GM12865 (cell line): ENCODE data around the gene TTL.
"Not testable (repeated sequence)": the region's sequence is repeated elsewhere in the genome, so short reads cannot be mapped to it uniquely, and the experiment has no call there.

ENCODE experiments used
- DNase-seq: peaks from one replicate; pipeline ENCODE4 v3.0.0; 2010; ENCODE audit warnings: low read depth
- H3K4me3 ChIP-seq: 2 replicates; pipeline ENCODE4 v1.5.1; 2011; ENCODE audit warnings: mild to moderate bottlenecking, low read depth, low read length, control low read depth
- TF ChIP-seq, protein P1 (sequence below): IDR thresholded peaks from 2 replicates; pipeline ENCODE4 v1.5.1; 2011; ENCODE audit warnings: low read length, control low read depth, low read depth, inconsistent platforms; ENCODE audit not compliant: insufficient read depth; ENCODE audit errors: missing control alignments

The TTL gene

DNA sequence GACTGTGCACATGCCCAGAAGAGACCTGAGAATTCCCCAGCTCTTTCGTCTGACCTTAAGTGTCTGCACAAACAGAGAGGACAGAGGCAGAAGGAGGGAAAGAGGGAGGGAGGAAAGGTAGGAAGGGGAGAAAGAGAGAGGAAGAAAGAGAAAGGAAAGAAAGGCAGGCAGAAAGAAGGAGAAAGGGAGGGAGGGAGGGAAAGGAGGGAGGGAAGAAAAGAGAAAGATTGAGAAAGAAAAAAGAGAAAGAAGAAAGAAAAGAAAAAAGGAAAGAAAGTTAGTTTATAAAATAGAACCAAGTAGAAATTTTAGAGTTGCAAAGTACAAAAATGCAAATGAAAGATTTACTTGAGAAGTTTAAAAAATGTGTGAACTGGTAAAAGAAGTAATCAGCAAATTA is 52.9 kb downstream of the TTL start:
- no peak for DNase-seq
- TF ChIP-seq, protein P1, sequence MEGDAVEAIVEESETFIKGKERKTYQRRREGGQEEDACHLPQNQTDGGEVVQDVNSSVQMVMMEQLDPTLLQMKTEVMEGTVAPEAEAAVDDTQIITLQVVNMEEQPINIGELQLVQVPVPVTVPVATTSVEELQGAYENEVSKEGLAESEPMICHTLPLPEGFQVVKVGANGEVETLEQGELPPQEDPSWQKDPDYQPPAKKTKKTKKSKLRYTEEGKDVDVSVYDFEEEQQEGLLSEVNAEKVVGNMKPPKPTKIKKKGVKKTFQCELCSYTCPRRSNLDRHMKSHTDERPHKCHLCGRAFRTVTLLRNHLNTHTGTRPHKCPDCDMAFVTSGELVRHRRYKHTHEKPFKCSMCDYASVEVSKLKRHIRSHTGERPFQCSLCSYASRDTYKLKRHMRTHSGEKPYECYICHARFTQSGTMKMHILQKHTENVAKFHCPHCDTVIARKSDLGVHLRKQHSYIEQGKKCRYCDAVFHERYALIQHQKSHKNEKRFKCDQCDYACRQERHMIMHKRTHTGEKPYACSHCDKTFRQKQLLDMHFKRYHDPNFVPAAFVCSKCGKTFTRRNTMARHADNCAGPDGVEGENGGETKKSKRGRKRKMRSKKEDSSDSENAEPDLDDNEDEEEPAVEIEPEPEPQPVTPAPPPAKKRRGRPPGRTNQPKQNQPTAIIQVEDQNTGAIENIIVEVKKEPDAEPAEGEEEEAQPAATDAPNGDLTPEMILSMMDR, result no peak
- H3K4me3 ChIP-seq, result no peak overlapping the region

DNA sequence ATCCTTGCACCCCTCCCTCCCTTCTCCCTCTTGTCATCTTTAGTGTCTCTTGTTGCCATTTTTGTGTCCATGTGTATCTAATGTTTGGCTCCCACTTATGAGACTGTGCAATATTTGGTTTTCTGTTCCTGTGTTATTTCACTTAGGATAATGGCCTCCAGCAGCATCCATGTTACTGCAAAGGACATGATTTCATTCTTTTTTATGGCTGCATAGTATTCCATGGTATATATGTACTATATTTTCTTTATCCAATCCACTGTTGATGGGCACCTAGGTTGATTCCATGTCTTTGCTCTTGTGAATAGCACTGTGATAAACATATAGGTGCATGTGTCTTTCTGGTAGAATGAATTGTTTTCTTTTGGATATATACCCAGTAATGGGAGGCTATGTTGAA is 54.7 kb downstream of the TTL start:
- DNase-seq, H3K4me3 ChIP-seq: not testable (repeated sequence)

DNA sequence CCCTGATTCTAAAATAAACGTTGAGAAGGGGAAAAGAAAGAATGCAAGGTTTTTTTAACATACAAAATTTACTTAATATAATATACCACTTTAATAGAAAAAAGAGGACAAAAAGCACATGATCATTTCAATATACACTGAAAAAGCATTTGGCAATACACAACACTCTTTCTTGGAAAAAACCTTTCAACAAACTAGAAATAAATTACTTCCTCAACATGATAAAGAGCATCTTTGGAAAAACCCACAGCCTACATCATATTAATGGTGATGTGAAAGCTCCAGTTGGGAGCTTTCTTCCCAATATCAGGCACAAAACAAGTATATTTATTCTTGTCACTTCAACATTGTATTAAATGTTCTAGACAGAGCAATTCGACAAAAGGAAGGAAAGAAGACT is 57.4 kb downstream of the TTL start:
- DNase-seq, result no peak
- H3K4me3 ChIP-seq, result no peak overlapping the region
- TF ChIP-seq, protein P1, result no peak

DNA sequence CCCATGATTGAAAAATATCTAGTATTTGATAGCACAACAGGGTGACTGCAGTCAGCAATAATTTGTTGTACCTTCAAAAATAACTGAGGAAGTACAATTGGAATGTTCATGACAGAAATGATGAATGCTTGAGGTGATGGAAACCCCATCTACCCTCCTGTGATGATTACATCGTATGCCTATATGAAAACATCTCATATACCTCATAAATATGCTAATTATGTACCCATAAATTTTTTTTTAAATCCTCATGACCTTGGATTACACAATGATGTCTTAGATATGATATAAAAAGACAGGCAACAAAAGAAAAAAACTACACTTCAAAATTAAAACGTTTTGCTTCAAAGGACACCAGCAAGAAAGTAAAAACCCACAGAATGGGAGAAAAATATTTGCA is 59.0 kb downstream of the TTL start:
- peak overlapping the region; percentile 75 for H3K4me3 ChIP-seq
- no peak for DNase-seq
- TF ChIP-seq, protein P1, result no peak

DNA sequence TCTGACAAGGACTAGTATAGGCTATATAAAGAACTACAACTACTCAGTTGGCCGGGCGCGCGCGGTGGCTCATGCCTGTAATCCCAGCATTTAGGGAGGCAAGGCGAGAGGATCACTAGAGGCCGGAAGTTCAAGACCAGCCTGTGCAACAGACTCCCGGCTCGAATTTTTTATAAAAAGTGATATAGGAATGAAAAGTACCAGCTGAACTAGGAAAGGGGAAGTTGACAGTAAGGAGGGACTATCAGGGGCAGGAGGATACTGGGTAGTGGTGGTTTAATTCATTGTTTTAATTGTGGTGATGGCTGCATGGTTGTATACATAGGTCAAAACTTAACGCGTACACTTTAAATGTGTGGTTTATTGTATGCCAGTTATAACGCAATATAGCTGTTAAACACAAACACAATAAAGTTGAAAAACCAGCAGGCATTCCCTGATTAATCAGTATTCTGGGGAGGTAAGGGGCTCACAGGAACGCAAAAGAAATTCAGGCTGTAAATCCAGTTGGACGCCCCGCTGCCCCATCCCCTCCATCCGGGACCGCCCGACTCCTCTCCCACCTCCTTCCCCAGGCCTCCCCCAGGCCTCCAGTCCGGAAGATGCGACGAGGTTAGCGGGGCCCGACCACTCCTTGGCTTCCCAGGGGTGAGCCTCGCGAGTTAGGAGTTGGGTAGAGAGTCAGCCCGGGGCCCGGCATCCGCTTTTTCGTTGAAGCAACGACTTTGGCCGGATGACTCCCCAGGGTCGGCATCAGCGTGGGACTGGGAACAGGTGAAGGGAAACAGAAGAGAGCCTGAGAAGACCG is 59.6 kb downstream of the TTL start:
- H3K4me3 ChIP-seq, result peak overlapping the region; percentile 75
- TF ChIP-seq, protein P1, result no peak
- DNase-seq, result peak; percentile 82

DNA sequence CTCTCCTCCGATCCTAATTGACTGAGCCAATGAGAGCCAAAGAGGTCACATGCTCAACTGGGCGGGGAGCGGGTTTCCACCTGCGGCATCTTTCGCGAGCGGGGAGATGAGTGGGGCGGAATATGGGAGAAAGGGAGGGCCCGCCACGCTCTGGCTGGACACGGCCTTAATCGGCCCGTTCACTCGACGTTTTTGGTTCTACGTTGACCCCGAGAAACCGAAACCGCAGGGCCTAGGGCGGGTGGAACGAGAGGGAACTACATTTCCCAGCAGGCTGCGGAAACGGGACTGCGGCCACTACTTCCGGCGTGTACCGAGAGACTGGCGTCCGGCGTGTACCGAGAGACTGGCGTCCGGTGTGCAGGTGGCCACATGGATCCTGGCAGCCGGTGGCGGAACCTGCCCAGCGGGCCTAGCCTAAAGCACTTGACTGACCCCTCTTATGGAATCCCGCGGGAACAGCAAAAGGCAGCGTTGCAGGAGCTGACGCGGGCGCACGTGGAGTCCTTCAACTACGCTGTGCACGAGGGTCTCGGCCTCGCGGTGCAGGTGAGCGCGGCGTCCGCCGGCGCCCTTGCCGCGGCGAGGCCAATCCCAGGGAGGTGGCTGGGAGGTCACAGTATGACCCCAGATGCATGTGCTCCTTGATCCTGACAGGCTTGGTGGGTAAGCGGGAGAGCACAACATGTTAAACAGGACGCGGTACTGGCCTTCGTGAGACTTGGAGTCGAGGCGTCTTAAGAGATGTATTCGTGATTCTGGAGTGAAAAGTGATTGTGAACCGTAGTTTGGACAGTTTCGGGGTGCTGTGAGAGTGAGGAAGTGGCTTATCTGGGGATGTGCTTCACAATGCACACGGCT is 60.4 kb downstream of the TTL start, which contains the start of gene POLR1B:
Gene POLR1B, plus strand, starts transcription at position 343 of the 861 bp plus-strand sequence. Its CDS starts 30 bp downstream, at position 373.
- peak within 1 kb of the TSS; percentile 75 for H3K4me3 ChIP-seq
- DNase-seq, result peak; percentile 92
- TF ChIP-seq, protein P1, result no peak

DNA sequence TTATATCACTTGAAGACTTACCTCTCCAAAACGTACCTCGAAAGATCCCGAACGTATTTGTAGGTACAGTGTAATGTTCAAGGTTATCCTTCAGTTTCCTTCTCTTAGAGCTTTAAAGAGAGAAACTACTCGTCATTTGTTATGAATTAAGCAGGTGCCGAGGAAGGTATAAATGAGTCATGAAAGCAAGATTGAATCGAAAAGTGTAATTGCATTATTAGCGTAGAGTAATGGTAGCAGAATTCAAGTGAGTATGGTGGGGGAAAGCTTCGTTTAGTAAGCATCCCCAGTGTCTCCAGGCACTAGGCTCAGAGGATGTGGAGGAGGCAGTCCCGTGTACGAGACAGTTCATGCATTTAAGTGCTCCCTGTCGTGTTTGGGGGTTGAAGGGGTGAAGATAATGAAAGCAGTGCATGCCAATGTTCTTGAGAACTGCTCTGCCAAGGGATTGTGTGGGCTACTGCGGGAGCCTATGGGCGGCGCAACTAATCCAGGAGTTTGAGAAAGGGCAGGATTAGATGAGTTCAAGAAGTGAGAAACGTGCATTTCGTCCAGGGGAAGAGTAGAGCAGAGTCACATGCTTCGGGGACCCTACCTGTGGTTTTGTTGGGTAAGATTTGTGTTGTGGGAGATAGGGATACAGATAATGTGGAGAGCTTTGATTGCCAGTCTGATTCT is 61.2 kb downstream of the TTL start:
- TF ChIP-seq, protein P1, result no peak
- peak overlapping the region; percentile 75 for H3K4me3 ChIP-seq
- DNase-seq, result peak; percentile 37
